Stimulated activated CD4-positive, alpha-beta T cell treated with anti-CD3 and anti-CD28 coated beads, TNF-alpha, amount 100 ng/mL, for 24 hours (primary cell): ENCODE measurements around the gene UBE3D.
"Not testable (repeated sequence)": the region's sequence is repeated elsewhere in the genome, so short reads cannot be mapped to it uniquely, and the experiment has no call there.

Experiments
- DNase-seq, 3 experiments: peaks; one replicate each; pipeline ENCODE4 v3.0.0-alpha.2; 2020; ENCODE audit warnings: low read depth in 3 of 3

UBE3D gene

DNA sequence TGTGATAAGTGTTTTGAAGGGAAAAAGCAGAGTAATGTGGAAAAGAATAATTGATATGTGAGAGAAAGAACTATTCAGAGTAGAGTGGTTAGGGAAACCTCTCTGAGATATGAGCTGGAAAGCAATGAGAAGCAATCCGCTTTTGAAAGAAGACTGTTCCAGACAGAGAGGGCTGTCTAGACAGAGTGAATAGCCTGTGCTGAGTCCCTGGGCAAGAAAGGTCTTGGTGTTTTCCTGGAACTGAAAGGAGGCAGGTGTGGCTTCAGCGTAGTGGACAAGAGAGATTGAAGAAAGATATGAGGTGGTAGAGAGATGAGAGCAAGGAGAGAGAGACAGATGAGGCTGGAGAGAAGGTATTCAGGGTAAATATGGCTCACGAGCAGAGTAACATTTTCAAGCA, 190.8 kb downstream of the UBE3D start:
- DNase-seq, result no peak

DNA sequence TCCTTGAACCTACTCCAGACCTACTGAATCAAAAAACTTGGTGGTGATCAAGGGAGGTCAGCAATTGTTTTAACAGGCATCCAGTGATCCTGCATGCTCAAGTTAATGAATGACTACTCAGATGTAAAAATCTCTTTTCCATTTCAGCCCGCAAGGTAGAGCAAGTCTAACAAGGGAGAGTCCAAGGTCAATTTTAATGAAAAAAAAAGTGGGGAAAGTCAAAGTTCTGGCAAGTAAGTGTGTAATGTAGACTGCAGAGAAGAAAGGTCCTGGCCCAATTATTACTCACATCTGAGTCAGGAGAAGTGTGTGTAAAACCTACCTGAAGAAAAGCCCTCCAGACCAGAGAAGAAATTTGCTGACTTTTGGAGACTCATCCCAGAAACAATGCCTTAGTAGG, 193.5 kb downstream of the UBE3D start:
- no peak for DNase-seq

DNA sequence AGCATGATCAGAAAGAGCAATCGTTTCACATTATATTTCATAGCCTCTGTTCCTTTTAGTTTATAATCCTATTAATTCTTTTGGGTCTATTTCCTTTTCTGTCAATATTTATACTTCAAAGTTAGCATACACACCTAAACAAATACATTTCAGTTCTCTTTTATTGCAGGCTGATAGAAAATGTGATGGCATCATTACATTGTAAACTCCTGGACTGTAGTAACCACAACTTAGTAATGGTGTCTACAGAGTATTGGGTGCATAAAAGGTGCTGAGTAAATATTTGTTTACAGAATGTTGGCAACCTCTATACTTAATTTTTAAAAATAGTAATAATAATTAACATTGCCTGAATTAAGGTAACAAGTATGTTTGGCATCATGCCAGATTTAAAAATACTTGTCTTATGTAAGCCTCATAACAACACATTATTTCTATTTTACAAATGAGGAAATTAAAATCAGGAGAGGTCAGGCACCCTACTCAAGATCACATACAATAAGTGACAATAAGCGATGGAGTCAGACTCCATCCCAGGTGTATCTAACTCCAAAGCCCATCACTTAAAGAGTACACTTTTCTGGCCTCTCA, 195.0 kb downstream of the UBE3D start:
- no peak for DNase-seq

DNA sequence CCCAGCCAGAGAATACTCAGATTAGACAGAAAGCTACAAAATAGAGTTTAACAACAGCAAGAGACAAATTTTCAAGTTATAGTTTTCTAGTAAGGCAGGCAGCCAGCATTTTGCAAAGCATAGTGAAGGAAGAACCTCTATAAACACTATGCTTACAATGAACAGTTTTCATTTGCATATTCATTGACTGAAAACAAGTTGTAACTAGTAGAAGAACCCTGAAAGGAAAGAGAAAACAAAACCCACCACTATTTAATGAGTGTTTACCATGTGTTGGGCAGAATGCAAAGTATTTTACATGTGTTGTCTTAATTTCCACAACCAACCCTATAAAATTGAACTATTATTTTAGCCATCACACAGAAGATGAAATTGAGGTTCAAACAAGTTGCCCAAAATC, 196.1 kb downstream of the UBE3D start:
- DNase-seq, result no peak

DNA sequence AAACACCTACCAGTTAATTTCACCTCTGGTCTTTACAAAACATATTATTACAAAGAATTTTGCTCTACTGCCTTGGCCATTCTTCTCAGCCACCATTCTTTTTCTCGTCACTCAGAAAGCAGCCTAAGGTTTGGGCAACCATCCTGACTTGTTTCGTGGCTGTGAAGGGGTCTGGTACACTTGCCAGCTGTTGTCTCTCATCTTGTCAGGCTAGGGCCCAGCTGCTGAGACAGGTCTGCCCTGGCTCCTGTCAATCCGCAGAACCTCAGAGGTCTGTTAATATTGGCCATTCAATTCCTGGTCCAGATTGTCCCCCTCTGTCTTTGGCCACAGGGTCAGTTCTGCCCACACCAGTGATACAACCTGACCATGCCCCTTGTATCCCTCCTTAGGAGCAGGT, 197.7 kb downstream of the UBE3D start:
- no peak for DNase-seq

DNA sequence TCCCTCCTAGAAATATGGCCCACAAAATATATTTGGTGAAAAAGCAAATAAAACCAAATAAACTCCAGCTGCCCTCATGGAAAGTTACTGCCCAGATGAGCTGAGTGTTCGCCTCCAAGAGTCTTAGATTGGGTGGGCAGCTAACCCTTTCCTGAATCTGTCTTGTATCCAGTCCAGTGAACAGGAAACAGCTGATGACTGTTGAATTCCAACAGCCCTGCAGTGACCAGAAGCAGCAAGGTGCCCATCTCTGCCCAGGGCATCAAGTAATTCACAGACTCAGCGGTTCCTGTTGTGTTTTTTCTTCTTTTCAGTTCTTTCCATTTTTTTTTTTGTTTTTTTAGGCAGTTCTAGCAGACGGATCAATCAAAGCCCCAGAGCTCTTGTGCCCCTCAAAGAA, 199.2 kb downstream of the UBE3D start:
- DNase-seq, result no peak

DNA sequence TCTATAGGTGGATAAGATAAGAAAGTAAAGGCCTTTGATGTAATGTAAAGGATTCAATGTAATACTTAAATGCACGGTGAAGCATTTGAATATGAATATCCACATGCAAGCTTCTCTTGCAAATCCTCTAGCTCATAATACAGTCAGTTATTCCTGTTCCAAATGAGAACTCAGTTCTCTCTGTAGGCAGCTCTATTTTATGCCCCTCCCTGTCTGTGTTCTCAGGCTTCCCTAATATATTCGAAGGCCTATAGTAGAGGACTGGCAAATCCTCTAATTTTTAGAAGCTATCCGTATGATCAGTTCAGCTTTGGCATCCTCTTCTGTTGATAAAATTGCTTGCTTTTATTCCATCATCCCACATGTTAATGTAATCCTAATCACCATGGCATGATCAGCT, 200.2 kb downstream of the UBE3D start:
- no peak for DNase-seq

DNA sequence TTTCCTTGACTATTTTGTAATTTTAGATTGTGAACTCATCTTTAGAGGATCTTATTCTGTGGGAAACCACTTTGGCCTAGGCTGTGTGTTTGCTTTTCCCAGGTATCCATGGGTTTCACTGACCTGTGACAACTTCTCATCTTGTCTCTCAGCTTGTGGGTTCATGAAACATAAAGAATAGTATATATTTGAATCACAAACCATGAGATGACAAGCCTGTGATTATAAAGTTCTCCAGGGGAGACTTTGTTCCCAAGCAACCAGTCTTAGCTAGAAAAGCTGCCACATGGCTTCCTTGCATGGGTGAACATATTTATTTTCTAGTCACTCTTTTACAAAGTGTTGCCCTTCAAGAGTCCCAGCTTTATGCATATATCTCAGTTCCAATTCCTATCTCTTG, 201.9 kb downstream of the UBE3D start:
- DNase-seq, result no peak

DNA sequence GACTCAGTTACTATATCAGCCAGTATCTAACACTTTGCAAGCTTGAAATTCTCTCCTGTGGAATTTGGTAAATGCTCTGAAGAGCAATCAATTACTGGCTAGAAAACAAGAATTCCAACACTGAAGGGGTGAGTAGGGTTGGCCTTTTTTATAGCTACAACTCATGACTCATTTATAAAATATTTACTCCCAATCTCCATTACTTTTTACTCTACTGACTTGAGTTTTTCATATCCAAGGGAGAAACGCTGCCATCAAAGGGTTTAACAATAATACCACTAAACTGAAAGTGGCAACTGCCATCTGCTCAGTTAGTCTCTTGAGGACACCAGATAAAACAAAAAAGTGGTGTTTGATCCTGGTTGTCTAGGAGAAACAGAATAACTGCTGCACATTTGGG, 203.1 kb downstream of the UBE3D start:
- DNase-seq, result no peak

DNA sequence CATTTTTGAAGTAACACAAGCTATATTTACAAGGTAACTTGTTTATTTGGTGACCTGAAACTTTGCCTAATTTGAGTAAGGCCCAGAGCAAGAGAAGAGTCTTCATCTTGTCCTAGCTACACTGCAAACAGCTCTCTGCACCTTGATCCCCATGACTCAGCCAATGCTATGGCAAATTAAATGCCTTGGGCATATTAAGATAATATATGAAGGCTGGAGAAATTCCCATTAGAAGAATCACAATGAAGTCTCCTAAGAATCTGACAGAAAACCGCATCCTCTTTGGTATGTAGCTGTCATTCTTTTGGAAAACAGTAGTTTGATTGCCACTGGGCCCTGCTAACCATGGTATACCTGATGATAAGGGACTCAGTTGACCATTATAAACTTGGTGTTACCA, 204.5 kb downstream of the UBE3D start:
- no peak for DNase-seq

DNA sequence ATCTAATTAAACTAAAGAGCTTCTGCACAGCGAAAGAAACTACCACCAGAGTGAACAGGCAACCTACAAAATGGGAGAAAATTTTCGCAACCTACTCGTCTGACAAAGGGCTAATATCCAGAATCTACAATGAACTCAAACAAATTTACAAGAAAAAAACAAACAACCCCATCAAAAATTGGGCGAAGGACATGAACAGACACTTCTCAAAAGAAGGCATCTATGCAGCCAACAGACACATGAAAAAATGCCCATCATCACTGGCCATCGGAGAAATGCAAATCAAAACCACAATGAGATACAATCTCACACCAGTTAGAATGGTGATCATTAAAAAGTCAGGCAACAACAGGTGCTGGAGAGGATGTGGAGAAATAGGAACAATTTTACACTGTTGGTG, 209.6 kb downstream of the UBE3D start:
- not testable (repeated sequence) for DNase-seq

DNA sequence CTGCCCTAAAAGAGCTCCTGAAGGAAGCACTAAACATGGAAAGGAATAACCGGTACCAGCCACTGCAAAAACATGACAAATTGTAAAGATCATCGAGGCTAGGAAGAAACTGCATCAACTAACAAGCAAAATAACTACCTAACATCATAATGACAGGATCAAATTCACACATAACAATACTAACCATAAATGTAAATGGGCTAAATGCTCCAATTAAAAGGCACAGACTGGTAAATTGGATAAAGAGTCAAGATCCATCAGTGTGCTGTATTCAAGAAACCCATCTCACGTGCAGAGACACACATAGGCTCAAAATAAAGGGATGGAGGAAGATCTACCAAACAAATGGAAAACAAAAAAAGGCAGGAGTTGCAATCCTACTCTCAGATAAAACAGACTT, 212.7 kb downstream of the UBE3D start:
- not testable (repeated sequence) for DNase-seq

DNA sequence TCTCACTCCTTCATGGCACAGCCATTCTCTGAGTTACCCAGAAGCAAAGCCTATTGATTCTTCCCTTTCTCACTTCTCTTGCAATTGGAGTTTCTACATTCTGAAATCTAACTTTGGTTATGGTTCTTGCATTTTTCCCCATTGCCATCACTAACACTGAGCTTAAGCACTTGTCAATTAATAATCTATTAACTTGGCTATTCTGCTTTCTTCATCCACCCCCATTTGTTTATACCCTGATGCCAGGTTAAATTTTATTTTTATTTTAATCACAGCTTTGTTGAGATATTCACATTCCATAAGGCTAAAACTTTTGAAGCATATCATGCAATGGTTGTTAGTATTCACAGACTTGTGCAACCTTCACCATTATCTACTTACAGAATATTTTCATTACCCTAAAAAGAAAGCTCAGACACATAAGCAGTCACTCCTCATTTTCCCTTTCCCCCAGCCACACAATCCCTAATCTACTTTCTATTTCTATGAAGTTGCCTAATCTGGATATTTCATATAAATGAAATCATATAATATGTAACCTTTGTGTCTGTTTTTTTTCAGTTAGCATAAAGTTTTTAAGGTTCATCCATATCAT, 222.3 kb downstream of the UBE3D start:
- DNase-seq, result no peak

DNA sequence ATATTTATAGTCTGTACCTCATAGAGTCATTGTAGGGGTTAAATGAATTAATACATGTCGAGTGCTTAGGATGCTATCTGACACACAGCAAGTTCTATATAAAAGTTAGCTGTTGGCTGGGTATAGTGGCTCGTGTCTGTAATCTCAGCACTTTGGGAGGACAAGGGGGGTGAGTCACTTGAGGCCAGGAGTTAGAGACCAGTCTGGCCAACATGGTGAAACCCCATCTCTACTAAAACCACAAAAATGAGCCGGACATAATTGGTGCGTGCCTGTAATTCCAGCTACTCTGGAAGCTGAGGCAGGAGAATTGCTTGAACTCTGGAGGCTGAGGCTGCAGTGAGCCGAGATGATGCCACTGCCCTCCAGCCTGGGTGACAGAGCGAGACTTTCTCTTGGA, 222.9 kb downstream of the UBE3D start:
- DNase-seq, result no peak
